GM12892 (cell line): Measurements from ENCODE around the gene CDH23.

Experiments used
- DNase-seq: peaks from one replicate; pipeline ENCODE4 v3.0.0; 2011; ENCODE audit not compliant: insufficient read length
- FAIRE-seq: peaks from 2 replicates; lab custom pipeline; 2011; peaks lifted over from hg19 to GRCh38; lab: Jason Lieb, UNC
- POLR2A ChIP-seq: IDR thresholded peaks from 2 replicates; pipeline ENCODE4 v1.6.1; 2011; ENCODE audit warnings: low read depth, low read length, control low read depth
- POLR2AphosphoS5 ChIP-seq: IDR thresholded peaks from 2 replicates; pipeline ENCODE4 v1.6.1; 2011; ENCODE audit warnings: low read depth, low read length, control low read depth
- TAF1 ChIP-seq: IDR thresholded peaks from 2 replicates; pipeline ENCODE4 v1.6.1; 2011; ENCODE audit warnings: low read depth, mild to moderate bottlenecking, control low read depth, low read length, borderline replicate concordance

The CDH23 gene

DNA sequence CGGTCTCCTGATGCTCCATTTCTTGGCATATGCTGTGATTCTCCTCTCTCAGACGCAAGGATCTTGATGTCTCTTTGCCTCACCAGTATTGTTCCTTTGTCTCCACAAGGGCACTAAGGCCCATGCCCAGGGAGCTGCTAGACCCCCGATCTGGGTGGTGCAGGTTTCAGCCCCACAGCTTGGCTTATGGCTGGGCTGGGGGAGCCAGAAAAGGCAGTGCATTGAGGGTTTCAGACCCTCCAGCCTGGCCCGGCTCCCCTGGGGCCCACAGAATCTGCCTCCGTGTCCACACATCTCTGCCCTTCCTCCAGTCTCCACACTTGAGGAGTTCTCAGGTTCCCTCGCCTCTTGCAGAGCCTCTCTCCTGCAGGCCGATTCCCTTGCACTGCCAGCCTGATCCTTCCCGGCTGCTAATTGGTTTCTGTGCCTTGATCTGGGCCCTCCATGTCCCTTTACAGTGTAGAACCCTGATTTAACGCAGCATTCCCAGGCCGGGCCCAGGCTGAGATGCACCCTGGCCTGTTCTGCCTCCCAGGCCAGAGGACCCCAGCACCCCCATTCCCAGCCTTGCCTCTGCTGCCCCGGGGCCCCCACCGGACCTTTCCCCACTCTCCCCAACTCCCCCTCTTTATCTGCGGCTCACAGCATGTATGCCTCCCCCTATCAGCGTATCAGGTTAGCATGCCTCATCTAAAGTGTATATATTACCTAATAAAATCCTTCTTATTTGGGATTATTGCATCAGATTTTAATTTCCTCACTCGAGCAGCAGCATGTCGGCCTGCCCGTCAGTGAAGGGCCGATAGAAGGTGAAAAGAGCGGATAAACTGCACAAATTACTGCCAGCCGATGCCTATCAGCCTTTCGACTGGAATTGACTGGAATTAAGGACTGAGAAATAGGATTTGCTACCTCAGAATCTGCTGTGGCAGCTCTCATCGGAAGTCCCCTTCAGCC lies 177.1 kb downstream of the CDH23 start:
- TF ChIP-seq TAF1 (no peak), POLR2A (no peak), POLR2AphosphoS5 (no peak)
- FAIRE-seq (no peak), DNase-seq (no peak)

- FAIRE-seq (no peak), DNase-seq (no peak)
- TF ChIP-seq POLR2AphosphoS5 (no peak), TAF1 (no peak), POLR2A (no peak)
These were observed 178.7 kb downstream of the CDH23 start for GRCh38 chr10:71575451-71575850.

- no peak for TF ChIP-seq POLR2AphosphoS5
- TF ChIP-seq TAF1 = no peak
- DNase-seq = no peak
- no peak for FAIRE-seq
These were observed 179.4 kb downstream of the CDH23 start for GRCh38 chr10:71575934-71576801.

- no peak for DNase-seq
- TF ChIP-seq POLR2AphosphoS5 = no peak
- no peak for TF ChIP-seq POLR2A
- TF ChIP-seq TAF1 = no peak
- FAIRE-seq = no peak
These were observed 180.1 kb downstream of the CDH23 start for GRCh38 chr10:71576842-71577241.

DNA sequence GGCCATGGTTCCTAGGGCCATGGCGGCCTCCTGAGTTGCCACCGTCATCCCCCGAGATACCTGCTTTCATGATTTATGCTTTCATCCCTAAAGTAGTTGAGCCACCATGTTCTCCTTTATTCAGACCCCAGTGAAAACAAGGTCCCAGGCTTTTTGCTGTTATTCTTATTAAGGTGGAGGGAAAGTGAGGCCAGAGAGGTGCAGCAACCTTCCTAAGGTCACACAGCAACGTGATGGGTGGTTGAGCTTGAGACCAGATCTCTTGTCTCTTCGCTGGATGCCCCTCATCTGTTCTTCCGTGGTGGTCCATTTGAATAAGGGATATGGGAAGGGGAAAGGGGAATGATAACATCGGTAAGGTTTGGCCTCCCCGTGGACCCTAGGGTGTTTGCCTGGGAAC lies 180.6 kb downstream of the CDH23 start:
- no peak for DNase-seq
- FAIRE-seq = no peak
- no peak for TF ChIP-seq POLR2A
- no peak for TF ChIP-seq POLR2AphosphoS5

DNA sequence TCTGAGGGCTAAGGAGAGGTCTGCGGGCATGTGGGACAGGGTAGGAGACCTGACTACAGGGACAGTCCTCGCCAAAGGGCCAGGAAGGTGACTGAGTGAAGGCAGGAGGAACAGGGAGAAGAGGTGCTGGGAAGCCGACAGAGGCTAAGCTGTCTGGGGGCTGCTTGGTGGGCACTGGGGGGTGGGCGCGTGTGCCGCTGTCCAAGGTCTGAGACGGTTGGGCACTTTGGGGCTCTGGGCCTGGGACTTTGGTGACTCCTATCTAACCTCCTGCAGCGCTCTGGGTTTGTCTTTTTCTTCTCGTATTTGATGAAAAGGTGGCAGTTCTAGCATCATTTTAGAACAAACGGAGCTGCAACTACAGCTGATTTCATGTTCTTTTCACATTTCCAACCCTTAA lies 181.3 kb downstream of the CDH23 start:
- DNase-seq (no peak), FAIRE-seq (no peak)
- TF ChIP-seq TAF1 (no peak), POLR2A (no peak), POLR2AphosphoS5 (no peak)

- TF ChIP-seq POLR2AphosphoS5 (no peak), POLR2A (no peak), TAF1 (no peak)
- DNase-seq (no peak), FAIRE-seq (no peak)
These were observed 182.9 kb downstream of the CDH23 start for GRCh38 chr10:71579668-71580067.

GRCh38 chr10:71580415-71580814 lies 183.7 kb downstream of the CDH23 start:
- DNase-seq = no peak
- TF ChIP-seq TAF1 (no peak), POLR2A (no peak), POLR2AphosphoS5 (no peak)
- FAIRE-seq = no peak

DNA sequence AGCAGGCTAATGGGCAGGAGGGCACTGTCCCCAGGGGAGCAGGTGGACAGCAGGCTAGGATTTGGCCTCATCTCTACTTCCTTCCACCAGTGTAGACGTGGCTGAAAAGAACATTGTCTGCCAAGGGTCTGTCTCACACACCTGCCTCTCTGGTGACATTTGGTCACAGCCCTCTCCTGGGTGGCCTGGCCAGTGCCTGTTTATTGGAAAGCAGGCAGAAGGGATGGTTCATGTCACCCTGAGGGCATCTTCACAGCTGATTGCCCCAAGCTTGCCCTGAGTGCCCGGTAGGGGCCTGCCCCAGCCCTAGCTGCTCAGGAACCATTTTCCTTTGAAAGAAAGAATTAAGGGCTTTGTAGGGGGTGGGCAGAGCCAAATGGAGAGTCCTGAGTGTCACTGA lies 184.2 kb downstream of the CDH23 start:
- TF ChIP-seq POLR2A (no peak), TAF1 (no peak), POLR2AphosphoS5 (no peak)
- no peak for DNase-seq
- no peak for FAIRE-seq

DNA sequence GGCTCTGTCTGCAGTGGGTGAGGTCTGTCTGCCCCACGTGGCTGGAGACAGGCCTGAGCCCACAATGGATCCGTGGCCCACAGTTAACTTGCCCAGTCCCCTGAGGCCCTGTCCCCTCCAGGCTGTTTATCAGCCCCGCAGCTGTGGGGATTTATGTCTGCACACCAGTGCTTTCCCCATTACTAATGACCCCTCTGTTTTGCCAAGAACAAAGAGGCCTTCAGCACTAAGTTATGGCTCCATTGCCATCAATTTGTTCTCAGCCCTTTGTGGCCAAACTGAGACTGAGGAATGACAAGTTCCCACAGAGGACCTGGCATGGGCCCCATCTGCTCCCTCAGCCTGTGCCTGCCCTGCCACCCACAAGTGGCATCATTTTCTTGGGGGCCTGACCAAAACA lies 184.7 kb downstream of the CDH23 start:
- TF ChIP-seq POLR2AphosphoS5 (no peak), POLR2A (no peak), TAF1 (no peak)
- DNase-seq (no peak), FAIRE-seq (no peak)

DNA sequence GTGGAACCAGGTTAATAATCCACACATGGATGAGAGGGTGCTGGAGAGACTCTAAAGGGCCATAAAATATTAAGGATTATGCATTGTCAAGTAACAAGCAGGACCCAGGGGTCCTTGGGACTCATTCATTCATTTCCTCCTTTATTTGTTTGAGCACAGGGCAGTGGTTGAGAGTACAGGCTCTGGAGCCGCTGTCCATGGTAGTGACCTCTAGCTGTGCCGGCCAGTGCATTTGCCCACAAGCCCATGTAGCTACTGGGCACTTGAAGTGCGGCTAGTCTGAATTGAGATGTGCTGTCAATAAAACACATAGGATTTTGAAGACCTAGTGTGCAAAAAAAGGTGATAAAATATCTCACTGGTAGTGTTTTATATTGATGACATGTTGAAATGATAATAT lies 185.3 kb downstream of the CDH23 start:
- DNase-seq (no peak), FAIRE-seq (no peak)
- no peak for TF ChIP-seq TAF1
- TF ChIP-seq POLR2A = no peak
- no peak for TF ChIP-seq POLR2AphosphoS5
